Activated CD4-positive, alpha-beta T cell treated with anti-CD3 and anti-CD28 coated beads, Interleukin-2, amount 10 ng/mL, durations not matched to agents 24 days and 14 days (primary cell): Measurements from ENCODE around the gene SHH. TPM values are rescaled to one million over a fixed set of nuclear protein-coding genes. Genes with fewer than 3 reads are reported as not detected.

Source experiments
- DNase-seq: peaks from one replicate; pipeline ENCODE4 v3.0.0; 2022
- H3K27ac Mint-ChIP-seq: one replicate; pipeline ENCODE4 v1.8.0; 2022; ENCODE audit warnings: mild to moderate bottlenecking, mixed read lengths
- H3K27me3 Mint-ChIP-seq: one replicate; pipeline ENCODE4 v1.8.0; 2022; ENCODE audit warnings: mixed read lengths
- H3K36me3 Mint-ChIP-seq: one replicate; pipeline ENCODE4 v1.8.0; 2022; ENCODE audit warnings: low read depth, mild to moderate bottlenecking, mixed read lengths
- H3K4me1 Mint-ChIP-seq: one replicate; pipeline ENCODE4 v1.8.0; 2021; ENCODE audit warnings: mixed read lengths
- H3K4me3 Mint-ChIP-seq: one replicate; pipeline ENCODE4 v1.8.0; 2022; ENCODE audit warnings: mild to moderate bottlenecking, moderate library complexity, mixed read lengths
- H3K9me3 Mint-ChIP-seq: one replicate; pipeline ENCODE4 v1.8.0; 2021; ENCODE audit warnings: mixed read lengths
- intact Hi-C: fragments of 100-400 bp; cut with micrococcal nuclease; formaldehyde crosslinking; loops from one replicate; pipeline ENCODE4 v1.15.1; 2023
- total RNA-seq: library from RNA; stranded (reverse); gene quantifications from 2 replicates; pipeline ENCODE4 v1.2.3, GENCODE V29; 2022

Gene SHH
- total RNA-seq, 1 donor from 2014 or later: not detected

- Mint-ChIP-seq H3K4me3 (no peak overlapping the region), H3K4me1 (peaks cover 4% of the 10 kb centered on the region), H3K27ac (no peak overlapping the region), H3K27me3 (peaks cover 10% of the 10 kb centered on the region), H3K36me3 (no peaks in the 10 kb centered on the region), H3K9me3 (no peaks in the 10 kb centered on the region)
- DNase-seq: no peak
- intact Hi-C loops: no loop called here
These were observed 18.5 kb downstream of the SHH start for GRCh38 chr7:155793720-155794119.

DNA sequence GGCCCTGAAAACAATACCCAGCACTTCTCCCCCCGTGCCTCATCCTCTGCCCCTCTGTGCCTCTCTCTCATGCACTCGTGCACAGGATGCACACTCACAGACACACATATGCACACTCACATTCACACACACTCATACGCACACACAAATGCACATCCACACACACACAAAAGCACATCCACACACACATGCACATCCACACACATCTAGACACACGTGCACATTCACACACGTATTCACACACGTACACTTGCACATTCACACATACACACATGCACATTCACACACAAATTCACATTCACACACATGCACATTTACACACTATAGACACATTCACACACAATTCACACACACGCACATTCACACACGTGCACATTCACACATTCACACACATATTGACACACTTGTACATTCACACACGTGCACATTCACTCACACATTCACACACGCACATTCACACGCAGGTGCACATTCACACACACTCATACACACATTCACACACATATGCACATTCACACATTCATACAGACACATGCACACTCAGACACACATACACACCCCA is 19.2 kb downstream of the SHH start:
- Mint-ChIP-seq H3K4me1 (no peaks in the 10 kb centered on the region), H3K36me3 (no peaks in the 10 kb centered on the region), H3K27ac (no peak overlapping the region), H3K27me3 (peaks cover 4% of the 10 kb centered on the region), H3K4me3 (no peak overlapping the region), H3K9me3 (no peaks in the 10 kb centered on the region)
- no peak for DNase-seq
- intact Hi-C loops: no loop called here

- no peaks in the 10 kb centered on the region for H3K36me3 Mint-ChIP-seq
- no peak for DNase-seq
- intact Hi-C loops: no loop called here
- H3K27ac Mint-ChIP-seq: no peak overlapping the region
- H3K27me3 Mint-ChIP-seq: peaks cover 9% of the 10 kb centered on the region
- H3K4me1 Mint-ChIP-seq: peaks cover 3% of the 10 kb centered on the region
- H3K9me3 Mint-ChIP-seq: no peaks in the 10 kb centered on the region
- H3K4me3 Mint-ChIP-seq: no peak overlapping the region
These were observed 19.8 kb downstream of the SHH start for GRCh38 chr7:155792315-155792960.

- no peak overlapping the region for H3K4me3 Mint-ChIP-seq
- H3K27ac Mint-ChIP-seq: no peak overlapping the region
- no peaks in the 10 kb centered on the region for H3K9me3 Mint-ChIP-seq
- H3K4me1 Mint-ChIP-seq: peaks cover 3% of the 10 kb centered on the region
- peaks cover 10% of the 10 kb centered on the region for H3K27me3 Mint-ChIP-seq
- DNase-seq: no peak
- H3K36me3 Mint-ChIP-seq: no peaks in the 10 kb centered on the region
- intact Hi-C loops: no loop called here
These were observed 20.4 kb downstream of the SHH start for GRCh38 chr7:155791836-155792235.

GRCh38 chr7:155791214-155791737 is 21.0 kb downstream of the SHH start:
- H3K36me3 Mint-ChIP-seq: no peaks in the 10 kb centered on the region
- intact Hi-C loops: no loop called here

DNA sequence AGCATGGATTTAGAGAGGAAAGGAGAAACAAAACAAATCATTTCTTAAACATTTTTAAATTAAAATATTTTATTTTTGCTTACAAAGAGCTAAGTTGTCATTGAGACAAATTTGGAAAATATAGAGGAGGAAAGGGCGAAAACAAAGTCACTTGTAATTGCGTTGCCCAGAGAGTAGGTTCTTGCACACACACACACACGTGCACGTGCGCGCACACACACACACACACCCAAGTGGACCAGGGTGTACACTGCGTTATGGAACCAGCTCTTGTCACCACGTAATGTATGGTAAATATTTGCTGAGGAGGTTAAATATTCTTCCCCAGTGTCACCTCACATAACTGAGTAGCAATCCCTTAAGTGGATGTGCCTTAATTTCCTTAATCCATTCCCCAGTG is 21.6 kb downstream of the SHH start:
- H3K27me3 Mint-ChIP-seq: peaks cover 18% of the 10 kb centered on the region
- no peak overlapping the region for H3K4me3 Mint-ChIP-seq
- H3K27ac Mint-ChIP-seq: no peak overlapping the region
- H3K36me3 Mint-ChIP-seq: no peaks in the 10 kb centered on the region
- intact Hi-C loops: no loop called here
- no peaks in the 10 kb centered on the region for H3K9me3 Mint-ChIP-seq
- no peak for DNase-seq
- H3K4me1 Mint-ChIP-seq: peaks cover 3% of the 10 kb centered on the region

More at GRCh38 chr7:155791214-155791737, 21.0 kb downstream of the SHH start:
- no peak for DNase-seq
- Mint-ChIP-seq H3K27ac (no peak overlapping the region), H3K4me1 (peaks cover 3% of the 10 kb centered on the region), H3K9me3 (no peaks in the 10 kb centered on the region), H3K4me3 (no peak overlapping the region), H3K27me3 (peaks cover 13% of the 10 kb centered on the region)

- no peak overlapping the region for H3K4me3 Mint-ChIP-seq
- H3K4me1 Mint-ChIP-seq: peaks cover 3% of the 10 kb centered on the region
- H3K27ac Mint-ChIP-seq: no peak overlapping the region
- no peak for DNase-seq
- H3K9me3 Mint-ChIP-seq: no peaks in the 10 kb centered on the region
- peaks cover 3% of the 10 kb centered on the region for H3K36me3 Mint-ChIP-seq
- intact Hi-C loops: no loop called here
- H3K27me3 Mint-ChIP-seq: peaks cover 17% of the 10 kb centered on the region
These were observed 23.1 kb downstream of the SHH start for GRCh38 chr7:155789001-155789725.

- intact Hi-C loops: no loop called here
- Mint-ChIP-seq H3K9me3 (no peaks in the 10 kb centered on the region), H3K27me3 (peaks cover 17% of the 10 kb centered on the region)
These were observed 23.7 kb downstream of the SHH start for GRCh38 chr7:155788616-155789000.

DNA sequence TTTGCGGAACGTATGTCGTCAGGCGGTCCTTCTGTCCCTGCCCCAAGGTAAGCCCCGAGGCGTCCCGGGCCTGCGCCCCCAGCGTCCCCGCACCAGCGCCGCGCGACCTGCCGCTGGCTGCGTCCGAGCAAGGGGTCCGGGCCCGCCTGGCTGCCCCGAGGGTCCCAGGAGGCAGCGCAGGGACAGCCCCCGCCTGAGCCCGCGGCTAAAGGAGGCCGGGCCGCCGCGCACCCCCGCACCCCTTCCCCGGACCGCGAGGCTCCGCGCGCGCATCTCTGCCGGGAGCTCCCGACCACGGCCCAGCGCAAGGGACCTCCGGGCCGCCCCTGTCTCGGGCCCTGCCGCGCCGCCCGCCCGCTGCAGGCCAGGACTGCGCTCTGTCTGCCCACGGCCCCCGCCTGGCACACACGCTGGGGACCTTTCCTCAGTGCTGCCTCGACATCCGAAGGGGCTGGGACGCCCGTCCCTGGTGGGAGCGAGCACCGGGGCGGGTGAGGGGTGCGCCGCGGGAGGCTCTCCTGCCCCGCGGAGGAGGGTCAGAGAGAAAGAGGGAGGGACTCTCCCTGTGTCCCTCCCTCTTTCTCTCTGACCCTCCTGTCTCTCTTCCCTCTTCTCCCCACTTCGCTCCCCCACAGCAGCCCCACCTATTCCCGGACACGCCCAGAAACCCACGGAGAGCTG is 25.0 kb downstream of the SHH start:
- H3K4me3 Mint-ChIP-seq: no peak overlapping the region
- intact Hi-C loops: no loop called here
- no peak for DNase-seq
- H3K27ac Mint-ChIP-seq: no peak overlapping the region
- peaks cover 17% of the 10 kb centered on the region for H3K27me3 Mint-ChIP-seq
- H3K36me3 Mint-ChIP-seq: peaks cover 3% of the 10 kb centered on the region
- peaks cover 3% of the 10 kb centered on the region for H3K4me1 Mint-ChIP-seq
- no peaks in the 10 kb centered on the region for H3K9me3 Mint-ChIP-seq

More at GRCh38 chr7:155788616-155789000, 23.7 kb downstream of the SHH start:
- Mint-ChIP-seq H3K36me3 (peaks cover 3% of the 10 kb centered on the region), H3K4me1 (peaks cover 3% of the 10 kb centered on the region), H3K27ac (no peak overlapping the region), H3K4me3 (no peak overlapping the region)
- DNase-seq: no peak

- Mint-ChIP-seq H3K27me3 (peaks cover 17% of the 10 kb centered on the region), H3K4me3 (no peak overlapping the region), H3K36me3 (peaks cover 3% of the 10 kb centered on the region), H3K9me3 (no peaks in the 10 kb centered on the region), H3K4me1 (peaks cover 3% of the 10 kb centered on the region), H3K27ac (no peak overlapping the region)
- intact Hi-C loops: no loop called here
- no peak for DNase-seq
These were observed 25.8 kb downstream of the SHH start for GRCh38 chr7:155786491-155786890.

DNA sequence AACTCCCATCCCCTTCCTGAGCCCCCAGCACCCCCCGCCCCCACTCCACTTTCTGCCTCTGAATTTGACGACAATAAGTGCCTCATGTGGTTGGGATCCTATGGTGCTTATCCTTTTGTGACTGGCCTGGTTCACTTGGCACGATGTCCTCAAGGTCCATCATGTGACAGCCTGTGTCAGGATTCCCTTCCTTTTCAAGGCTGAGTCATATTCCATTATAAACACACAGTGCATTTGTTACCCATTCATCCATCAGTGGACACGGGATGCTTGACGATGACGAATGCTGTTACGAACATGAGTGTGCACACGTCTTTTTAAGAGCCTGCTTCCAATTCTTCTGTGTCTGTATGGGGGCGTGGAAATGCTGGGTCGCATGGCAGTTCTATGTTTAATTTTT is 26.7 kb downstream of the SHH start:
- Mint-ChIP-seq H3K36me3 (peaks cover 11% of the 10 kb centered on the region), H3K27me3 (peaks cover 17% of the 10 kb centered on the region), H3K4me3 (no peak overlapping the region), H3K27ac (no peak overlapping the region), H3K9me3 (no peaks in the 10 kb centered on the region), H3K4me1 (peaks cover 3% of the 10 kb centered on the region)
- intact Hi-C loops: no loop called here
- no peak for DNase-seq

GRCh38 chr7:155782466-155782865 is 29.8 kb downstream of the SHH start:
- no peaks in the 10 kb centered on the region for H3K9me3 Mint-ChIP-seq
- H3K27me3 Mint-ChIP-seq: peaks cover 10% of the 10 kb centered on the region
- H3K4me1 Mint-ChIP-seq: no peaks in the 10 kb centered on the region
- no peak for DNase-seq
- no peak overlapping the region for H3K4me3 Mint-ChIP-seq
- H3K36me3 Mint-ChIP-seq: peaks cover 25% of the 10 kb centered on the region
- no peak overlapping the region for H3K27ac Mint-ChIP-seq
- intact Hi-C loops: no loop called here

GRCh38 chr7:155781433-155781832 is 30.8 kb downstream of the SHH start:
- H3K4me3 Mint-ChIP-seq: no peak overlapping the region
- H3K4me1 Mint-ChIP-seq: no peaks in the 10 kb centered on the region
- intact Hi-C loops: no loop called here
- H3K9me3 Mint-ChIP-seq: no peaks in the 10 kb centered on the region
- no peak for DNase-seq
- peaks cover 8% of the 10 kb centered on the region for H3K27me3 Mint-ChIP-seq
- peaks cover 32% of the 10 kb centered on the region for H3K36me3 Mint-ChIP-seq
- H3K27ac Mint-ChIP-seq: no peak overlapping the region

- no peak for DNase-seq
- H3K4me3 Mint-ChIP-seq: no peak overlapping the region
- intact Hi-C loops: no loop called here
These were observed 31.4 kb downstream of the SHH start for GRCh38 chr7:155780884-155781283.

More at GRCh38 chr7:155780884-155781283, 31.4 kb downstream of the SHH start:
- H3K9me3 Mint-ChIP-seq: no peaks in the 10 kb centered on the region
- H3K27ac Mint-ChIP-seq: no peak overlapping the region
- H3K36me3 Mint-ChIP-seq: peaks cover 33% of the 10 kb centered on the region
- peaks cover 2% of the 10 kb centered on the region for H3K27me3 Mint-ChIP-seq
- H3K4me1 Mint-ChIP-seq: no peaks in the 10 kb centered on the region
